H9 (cell line): ENCODE data around the gene CYBA. TPM values are rescaled to one million over a fixed set of nuclear protein-coding genes. Genes with fewer than 3 reads are reported as not detected.

Source experiments
- DNase-seq: peaks from one replicate; pipeline ENCODE4 v3.0.0-alpha.2; 2017
- H2AFZ ChIP-seq: one replicate; pipeline ENCODE4 v1.6.1; 2013; ENCODE audit warnings: mild to moderate bottlenecking, low read length, control low read depth, moderate library complexity
- H2AK5ac ChIP-seq: 2 replicates; pipeline ENCODE4 v1.6.1; 2013; ENCODE audit warnings: low read length, control low read depth, mixed read lengths; ENCODE audit not compliant: insufficient read length
- H2BK120ac ChIP-seq: one replicate; pipeline ENCODE4 v1.6.1; 2013; ENCODE audit warnings: low read depth, mild to moderate bottlenecking, low read length, control low read depth, inconsistent platforms; ENCODE audit not compliant: poor library complexity, severe bottlenecking
- H2BK12ac ChIP-seq: 2 replicates; pipeline ENCODE4 v1.6.1; 2013; ENCODE audit warnings: low read length, control low read depth, mixed read lengths, low read depth; ENCODE audit not compliant: insufficient read length
- H2BK15ac ChIP-seq: 2 replicates; pipeline ENCODE4 v1.6.1; 2013; ENCODE audit warnings: low read depth, low read length, control low read depth
- H2BK20ac ChIP-seq: one replicate; pipeline ENCODE4 v1.6.1; 2013; ENCODE audit warnings: low read depth, mild to moderate bottlenecking, low read length, control low read depth, inconsistent platforms; ENCODE audit not compliant: poor library complexity, severe bottlenecking
- H2BK5ac ChIP-seq: 2 replicates; pipeline ENCODE4 v1.6.1; 2013; ENCODE audit warnings: low read length, control low read depth, mixed read lengths; ENCODE audit not compliant: insufficient read length
- H3K14ac ChIP-seq: 2 replicates; pipeline ENCODE4 v1.6.1; 2013; ENCODE audit warnings: low read length, control low read depth; ENCODE audit not compliant: insufficient read depth
- H3K18ac ChIP-seq: 2 replicates; pipeline ENCODE4 v1.6.1; 2013; ENCODE audit warnings: low read depth, mild to moderate bottlenecking, mixed read lengths, low read length, control low read depth; ENCODE audit not compliant: insufficient read length
- H3K23ac ChIP-seq: 2 replicates; pipeline ENCODE4 v1.6.1; 2013; ENCODE audit warnings: low read length, control low read depth, mixed read lengths, low read depth; ENCODE audit not compliant: insufficient read length
- H3K23me2 ChIP-seq: 2 replicates; pipeline ENCODE4 v1.6.1; 2013; ENCODE audit warnings: low read depth, mild to moderate bottlenecking, mixed read lengths, low read length, control low read depth; ENCODE audit not compliant: insufficient read length, poor library complexity, severe bottlenecking
- H3K27ac ChIP-seq: 2 replicates; pipeline ENCODE4 v1.5.1; 2013; ENCODE audit warnings: low read length, control low read depth, mixed read lengths, low read depth; ENCODE audit not compliant: insufficient read length
- H3K27me3 ChIP-seq: 2 replicates; pipeline ENCODE4 v1.6.1; 2013; ENCODE audit warnings: low read length, control low read depth, inconsistent platforms; ENCODE audit not compliant: insufficient read depth
- H3K4ac ChIP-seq: 2 replicates; pipeline ENCODE4 v1.6.1; 2013; ENCODE audit warnings: low read depth, mild to moderate bottlenecking, control low read depth, inconsistent platforms, low read length, moderate library complexity
- H3K4me1 ChIP-seq: 2 replicates; pipeline ENCODE4 v1.6.1; 2013; ENCODE audit warnings: low read length, control low read depth, inconsistent platforms; ENCODE audit not compliant: insufficient read depth
- H3K4me2 ChIP-seq: 2 replicates; pipeline ENCODE4 v1.6.1; 2013; ENCODE audit warnings: low read length, control low read depth, mixed read lengths; ENCODE audit not compliant: insufficient read length, insufficient read depth
- H3K56ac ChIP-seq: 2 replicates; pipeline ENCODE4 v1.6.1; 2013; ENCODE audit warnings: low read depth, mild to moderate bottlenecking, mixed read lengths, low read length, control low read depth; ENCODE audit not compliant: insufficient read length
- H3K79me1 ChIP-seq: 2 replicates; pipeline ENCODE4 v1.6.1; 2013; ENCODE audit warnings: low read depth, mild to moderate bottlenecking, moderate library complexity, low read length, control low read depth, inconsistent platforms; ENCODE audit not compliant: insufficient read depth, poor library complexity, severe bottlenecking
- H3K79me2 ChIP-seq: 2 replicates; pipeline ENCODE4 v1.6.1; 2013; ENCODE audit warnings: low read length, control low read depth, inconsistent platforms; ENCODE audit not compliant: insufficient read depth
- H3K9ac ChIP-seq: 2 replicates; pipeline ENCODE4 v1.6.1; 2013; ENCODE audit warnings: low read length, control low read depth, mixed read lengths; ENCODE audit not compliant: insufficient read length; ENCODE audit errors: extremely low read depth
- H3K9me3 ChIP-seq: one replicate; pipeline ENCODE4 v1.6.1; 2013; ENCODE audit warnings: low read depth, low read length, inconsistent platforms; ENCODE audit not compliant: control insufficient read depth
- H3T11ph ChIP-seq: one replicate; pipeline ENCODE4 v1.6.1; 2013; ENCODE audit warnings: mild to moderate bottlenecking, low read length, control low read depth, inconsistent platforms
- H4K20me1 ChIP-seq: one replicate; pipeline ENCODE4 v1.6.1; 2013; ENCODE audit not compliant: control insufficient read depth, insufficient read length, insufficient read depth
- H4K5ac ChIP-seq: 2 replicates; pipeline ENCODE4 v1.6.1; 2013; ENCODE audit warnings: low read depth, mild to moderate bottlenecking, mixed read lengths, low read length, control low read depth; ENCODE audit not compliant: insufficient read length
- H4K8ac ChIP-seq: replicated peaks from 2 replicates; pipeline ENCODE4 v1.6.1; 2013; ENCODE audit warnings: low read length, control low read depth, mixed read lengths, low read depth; ENCODE audit not compliant: insufficient read length
- H4K91ac ChIP-seq: 2 replicates; pipeline ENCODE4 v1.6.1; 2013; ENCODE audit warnings: low read depth, mild to moderate bottlenecking, moderate library complexity, mixed read lengths, low read length, control low read depth; ENCODE audit not compliant: insufficient read length
- H3K27ac Mint-ChIP-seq, 3 experiments: 2 replicates in 2 of 3; 3 replicates in 1 of 3; pipeline ENCODE4 v1.8.0; 2020 to 2021; ENCODE audit warnings: mixed read lengths in 3 of 3, mild to moderate bottlenecking in 1 of 3, moderate library complexity in 1 of 3
- H3K27me3 Mint-ChIP-seq: 2 replicates; pipeline ENCODE4 v1.8.0; 2021; ENCODE audit warnings: low read depth, mild to moderate bottlenecking, moderate library complexity, mixed read lengths
- H3K36me3 Mint-ChIP-seq, 3 experiments: 2 replicates in 2 of 3; 3 replicates in 1 of 3; pipeline ENCODE4 v1.8.0; 2020 to 2021; ENCODE audit warnings: low read depth in 3 of 3, mixed read lengths in 3 of 3; ENCODE audit not compliant: insufficient read depth in 1 of 3
- H3K4me1 Mint-ChIP-seq, 2 experiments: 2 replicates each; pipeline ENCODE4 v1.8.0; 2020; ENCODE audit warnings: mixed read lengths in 2 of 2
- H3K4me3 Mint-ChIP-seq, 2 experiments: 2 replicates in 1 of 2; 3 replicates in 1 of 2; pipeline ENCODE4 v1.8.0; 2020 to 2021; ENCODE audit warnings: mild to moderate bottlenecking in 2 of 2, mixed read lengths in 2 of 2, moderate library complexity in 1 of 2
- H3K9me3 Mint-ChIP-seq, 2 experiments: 2 replicates in 1 of 2; 3 replicates in 1 of 2; pipeline ENCODE4 v1.8.0; 2020; ENCODE audit warnings: mild to moderate bottlenecking in 2 of 2, mixed read lengths in 2 of 2, moderate library complexity in 1 of 2
- WGBS: extraction: QIAGEN DNeasy Blood & Tissue Kit; methylation state at CpG from one replicate; pipeline ENCODE4 v1.1.7; 2013; ENCODE audit warnings: missing lambda C conversion rate, low lambda C conversion rate, mixed read lengths; ENCODE audit not compliant: insufficient read length; ENCODE audit errors: extremely low coverage; 5-methylcytosine and 5-hydroxymethylcytosine counted together
- total RNA-seq: library from RNA; stranded (reverse); gene quantifications from 2 replicates; pipeline ENCODE4 v1.2.1, GENCODE V29; 2021
- TF ChIP-seq, protein P1 (sequence below): fragments of 200-600 bp; sonication (generic); conservative IDR thresholded peaks from 3 replicates; pipeline ENCODE4 v1.8.0; 2021; ENCODE audit warnings: antibody characterized with exemption, mild to moderate bottlenecking

CYBA gene
- total RNA-seq, 1 experiment from 2014 or later: 153 TPM

DNA sequence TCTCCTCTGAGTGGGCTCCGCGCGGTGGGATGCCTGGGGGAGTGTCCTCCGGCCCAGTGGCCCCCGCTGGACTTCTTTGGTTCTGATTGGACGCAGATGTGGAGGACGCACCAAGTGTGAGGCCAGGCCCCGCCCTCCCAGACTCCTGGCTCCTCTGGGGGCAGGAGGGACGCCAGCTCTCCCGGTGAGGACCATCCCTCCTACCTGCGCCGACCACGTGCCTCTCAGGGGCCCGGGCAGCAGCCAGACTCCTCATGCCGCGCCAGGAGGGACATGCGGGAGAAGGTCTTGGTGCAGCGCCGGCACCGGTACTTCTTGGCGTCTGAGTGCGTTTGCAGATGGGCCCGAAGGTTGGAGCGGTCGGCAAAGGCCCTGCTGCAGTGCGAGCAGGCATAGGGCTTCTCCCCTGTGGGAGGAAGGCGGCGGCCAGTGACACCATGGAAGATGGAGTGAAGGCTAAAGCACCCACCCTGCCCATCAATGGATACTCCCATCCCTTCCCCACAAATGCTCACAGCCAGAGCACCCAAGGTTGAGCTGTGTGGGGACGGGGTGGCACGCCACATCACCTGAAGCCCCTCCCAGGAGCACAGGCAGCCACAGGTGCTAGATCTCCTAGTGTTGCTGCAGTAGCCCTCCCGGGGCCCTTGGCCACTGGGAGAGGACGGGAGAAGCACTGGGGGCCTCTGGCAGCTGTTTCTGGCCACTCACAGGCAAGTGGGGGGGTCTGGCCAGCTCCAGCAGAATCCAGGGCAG lies 27.5 kb upstream of the CYBA start:
- Mint-ChIP-seq H3K9me3 (no peaks in the 10 kb centered on the region), H3K4me1 (0 out of 4 replicates have a peak, but pooled peaks cover 0 to 2% of the 10 kb centered on the region in 2 experiments), H3K4me3 (no peak overlapping the region), H3K36me3 (peaks cover 0 to 9% (median 2%) of the 10 kb centered on the region in 3 experiments; a peak in 2 of 7 replicates), H3K27me3 (peaks cover 1% of the 10 kb centered on the region; the same call in 1 of the 2 replicates), H3K27ac (no peak overlapping the region)
- Histone ChIP-seq H2BK15ac (no peak overlapping the region), H4K8ac (no peak overlapping the region), H3K27ac (no peak overlapping the region), H3K9me3 (no peaks in the 10 kb centered on the region), H3K23me2 (no peaks in the 10 kb centered on the region), H3K27me3 (no peaks in the 10 kb centered on the region), H2BK120ac (no peak overlapping the region), H3K18ac (no peak overlapping the region), H3K79me2 (no peaks in the 10 kb centered on the region), H2AFZ (no peak overlapping the region), H3K4me1 (no peaks in the 10 kb centered on the region), H4K20me1 (no peaks in the 10 kb centered on the region), H2BK5ac (no peak overlapping the region), H3K9ac (no peak overlapping the region), H3K14ac (no peak overlapping the region), H3T11ph (no peak overlapping the region), H3K56ac (no peak overlapping the region), H4K5ac (no peak overlapping the region), H3K4ac (no peak overlapping the region), H3K23ac (no peak overlapping the region), H2BK12ac (no peak overlapping the region), H4K91ac (no peak overlapping the region), H3K4me2 (no peak overlapping the region), H2AK5ac (no peak overlapping the region), H3K79me1 (no peaks in the 10 kb centered on the region), H2BK20ac (no peak overlapping the region)
- TF ChIP-seq, protein P1, sequence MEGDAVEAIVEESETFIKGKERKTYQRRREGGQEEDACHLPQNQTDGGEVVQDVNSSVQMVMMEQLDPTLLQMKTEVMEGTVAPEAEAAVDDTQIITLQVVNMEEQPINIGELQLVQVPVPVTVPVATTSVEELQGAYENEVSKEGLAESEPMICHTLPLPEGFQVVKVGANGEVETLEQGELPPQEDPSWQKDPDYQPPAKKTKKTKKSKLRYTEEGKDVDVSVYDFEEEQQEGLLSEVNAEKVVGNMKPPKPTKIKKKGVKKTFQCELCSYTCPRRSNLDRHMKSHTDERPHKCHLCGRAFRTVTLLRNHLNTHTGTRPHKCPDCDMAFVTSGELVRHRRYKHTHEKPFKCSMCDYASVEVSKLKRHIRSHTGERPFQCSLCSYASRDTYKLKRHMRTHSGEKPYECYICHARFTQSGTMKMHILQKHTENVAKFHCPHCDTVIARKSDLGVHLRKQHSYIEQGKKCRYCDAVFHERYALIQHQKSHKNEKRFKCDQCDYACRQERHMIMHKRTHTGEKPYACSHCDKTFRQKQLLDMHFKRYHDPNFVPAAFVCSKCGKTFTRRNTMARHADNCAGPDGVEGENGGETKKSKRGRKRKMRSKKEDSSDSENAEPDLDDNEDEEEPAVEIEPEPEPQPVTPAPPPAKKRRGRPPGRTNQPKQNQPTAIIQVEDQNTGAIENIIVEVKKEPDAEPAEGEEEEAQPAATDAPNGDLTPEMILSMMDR: no peak
- no CpG with 5 or more reads among the region's 32 CpGs for WGBS
- DNase-seq: peak; percentile 71
